Suprapubic skin (tissue), 4 donors: Measurements from ENCODE around the gene NFIC.

Source experiments
- CTCF ChIP-seq, 2 donors: fragments of 200-600 bp in 1 of 2; fragments of 450-650 bp in 1 of 2; sonication (generic) in 1 of 2; IDR thresholded peaks; one replicate each; pipeline ENCODE4 v1.5.1; 2016 to 2019; ENCODE audit warnings: antibody characterized with exemption in 2 of 2, mild to moderate bottlenecking in 1 of 2, moderate library complexity in 1 of 2
- EP300 ChIP-seq: sonication (generic); formaldehyde crosslinking; IDR thresholded peaks from one replicate; pipeline ENCODE4 v1.6.1; 2017; ENCODE audit warnings: antibody characterized with exemption
- POLR2A ChIP-seq, 2 donors: fragments of 450-650 bp; IDR thresholded peaks; one replicate each; pipeline ENCODE4 v1.6.1; 2017; ENCODE audit warnings: antibody characterized with exemption in 2 of 2, mild to moderate bottlenecking in 2 of 2, moderate library complexity in 2 of 2
- POLR2AphosphoS5 ChIP-seq, 3 donors: sonication (generic); formaldehyde crosslinking; IDR thresholded peaks; one replicate each; pipeline ENCODE4 v1.6.1; 2017; ENCODE audit warnings: antibody characterized with exemption in 3 of 3

GRCh38 chr19:3360421-3361383, 5.7 kb upstream of the NFIC start:
- TF ChIP-seq CTCF (IDR thresholded peaks at IDR 0.05) (no peak), POLR2AphosphoS5 (IDR thresholded peaks at IDR 0.05) (no peak), EP300 (no peak), POLR2A (IDR thresholded peaks at IDR 0.05) (no peak)
